ELF-1 (cell line): Measurements from ENCODE around the gene SH2B2.
A peak's percentile ranks its signal among the peaks of the same experiment; 100 is the strongest.
"Not testable (repeated sequence)": the region's sequence is repeated elsewhere in the genome, so short reads cannot be mapped to it uniquely, and the experiment has no call there.

ENCODE experiments used
- DNase-seq: peaks from one replicate; pipeline ENCODE4 v3.0.0-alpha.2; 2016; ENCODE audit warnings: low read depth, low spot score

Gene SH2B2

DNA sequence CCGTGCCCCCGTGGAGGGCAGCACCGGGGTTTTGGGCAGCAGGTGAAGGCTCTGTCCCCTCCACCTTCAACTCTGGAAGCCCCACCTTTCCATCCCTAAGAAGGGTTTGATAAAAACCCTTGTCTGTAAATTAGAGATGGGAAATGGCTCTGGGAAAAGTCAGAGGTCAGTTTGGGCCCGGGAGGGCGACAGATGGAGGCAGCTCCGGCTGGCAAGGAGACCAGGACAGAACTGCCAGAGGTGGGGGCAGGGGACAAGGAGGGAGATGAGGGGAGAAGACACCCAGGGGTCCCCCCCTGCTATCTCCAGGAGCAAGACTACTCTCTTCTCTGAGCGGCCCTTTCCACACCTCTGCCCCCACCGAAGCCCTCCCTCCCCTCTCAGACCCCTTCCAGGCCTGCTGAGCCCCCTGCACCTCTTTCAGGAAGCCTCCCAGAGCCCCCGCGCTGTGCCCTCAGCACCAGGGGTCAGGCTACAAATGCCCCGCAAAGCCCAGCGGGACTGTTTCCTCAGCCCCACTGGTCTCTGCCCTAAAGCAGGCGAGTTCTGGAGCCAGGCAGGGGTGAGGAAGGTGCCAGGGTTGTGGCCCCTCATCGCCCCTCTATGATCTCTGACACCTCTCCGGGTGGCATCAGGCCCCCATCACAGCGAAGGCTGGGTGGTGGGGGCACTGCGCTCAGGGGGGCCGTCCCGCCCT is 980 bp upstream of the SH2B2 start:
- no peak for DNase-seq

DNA sequence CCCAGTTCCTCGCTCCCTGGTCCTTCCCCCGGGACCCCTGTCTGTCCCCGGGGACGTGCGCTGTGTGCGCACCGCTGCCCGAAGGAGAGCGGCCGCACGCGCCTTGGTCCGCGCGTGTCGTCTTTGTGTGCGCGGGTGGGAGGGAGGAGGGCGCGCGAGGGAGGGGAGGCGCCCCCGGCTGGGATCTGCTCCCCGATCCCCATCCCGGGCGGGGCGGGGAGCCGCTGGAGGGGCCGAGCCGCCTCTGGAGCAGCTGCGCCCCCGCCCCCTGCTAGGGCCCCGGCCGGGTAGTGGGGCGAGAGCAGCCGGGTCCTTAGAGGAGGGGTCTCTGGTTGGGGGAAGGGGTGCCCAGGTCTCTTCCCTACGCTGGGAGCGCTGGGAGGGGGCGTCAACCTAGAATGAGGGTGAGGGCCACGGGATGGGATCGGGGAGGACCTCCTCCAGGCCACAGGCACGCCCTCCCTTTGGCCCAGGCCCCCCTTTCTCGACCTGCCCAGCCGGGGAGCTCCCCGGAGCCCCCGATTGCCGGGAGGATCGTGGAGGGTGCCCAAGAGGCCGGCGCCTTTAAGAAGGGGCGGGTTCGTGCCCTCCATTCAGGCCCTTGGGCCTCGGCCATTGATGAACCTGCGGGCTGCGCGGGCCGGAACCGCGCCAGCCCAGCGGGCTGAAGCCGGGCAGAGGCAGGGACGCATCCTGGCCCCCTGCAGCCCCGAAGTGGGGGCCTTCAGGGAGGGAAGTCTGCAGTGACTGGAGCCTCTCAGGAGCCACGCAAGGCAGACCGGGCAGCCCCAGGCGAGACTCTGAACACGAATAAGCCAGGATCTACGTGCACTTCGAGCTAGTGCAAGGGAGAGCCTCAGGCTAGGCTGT is 678 bp downstream of the SH2B2 start:
- no peak for DNase-seq

DNA sequence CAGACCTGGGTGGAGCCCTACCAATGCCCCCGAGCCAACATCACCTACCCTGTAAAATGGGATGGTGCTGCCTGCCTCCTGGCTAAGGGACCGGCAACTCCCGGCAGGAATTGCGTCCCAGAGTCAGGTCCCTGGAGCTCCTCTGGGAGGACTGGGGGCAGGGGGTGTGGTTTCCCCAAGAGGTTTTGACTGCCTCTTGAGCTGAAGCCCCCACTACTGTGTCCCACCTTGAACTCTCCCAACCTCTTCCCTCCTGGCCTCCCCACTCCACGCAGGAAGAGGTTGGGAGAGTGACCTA is 1.3 kb downstream of the SH2B2 start:
- DNase-seq, result peak; percentile 74

DNA sequence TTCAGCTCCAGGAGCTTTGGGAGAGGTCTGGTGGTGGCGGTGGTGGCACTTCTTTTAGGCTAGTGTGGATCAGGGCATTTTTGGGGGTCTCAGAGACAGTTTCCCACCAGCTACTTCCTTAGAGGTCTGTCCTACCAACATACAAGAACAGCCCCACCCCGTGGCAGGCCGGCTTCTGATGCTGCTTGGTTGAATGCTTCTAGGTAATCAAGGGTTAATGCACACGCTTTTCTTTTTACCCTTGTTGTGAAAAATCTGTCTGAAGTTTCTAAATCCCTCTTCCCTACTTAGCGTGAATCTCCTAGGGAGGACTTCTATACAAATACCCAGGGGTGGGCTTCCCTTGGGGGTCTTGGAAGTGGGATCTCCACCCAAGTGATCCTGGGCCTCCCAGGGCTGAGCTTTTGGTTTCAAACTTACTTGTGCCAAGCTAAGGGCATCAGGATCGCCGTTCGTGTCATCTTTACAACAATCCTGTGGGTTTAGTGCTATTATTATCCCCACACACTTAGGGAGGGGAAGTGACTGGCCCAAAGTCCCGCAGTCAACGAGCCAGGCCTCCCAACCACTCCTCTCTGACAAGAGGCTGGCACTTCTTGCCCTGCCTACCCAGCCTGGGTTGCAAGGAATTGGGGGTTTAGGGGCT is 1.7 kb downstream of the SH2B2 start:
- DNase-seq, result no peak

DNA sequence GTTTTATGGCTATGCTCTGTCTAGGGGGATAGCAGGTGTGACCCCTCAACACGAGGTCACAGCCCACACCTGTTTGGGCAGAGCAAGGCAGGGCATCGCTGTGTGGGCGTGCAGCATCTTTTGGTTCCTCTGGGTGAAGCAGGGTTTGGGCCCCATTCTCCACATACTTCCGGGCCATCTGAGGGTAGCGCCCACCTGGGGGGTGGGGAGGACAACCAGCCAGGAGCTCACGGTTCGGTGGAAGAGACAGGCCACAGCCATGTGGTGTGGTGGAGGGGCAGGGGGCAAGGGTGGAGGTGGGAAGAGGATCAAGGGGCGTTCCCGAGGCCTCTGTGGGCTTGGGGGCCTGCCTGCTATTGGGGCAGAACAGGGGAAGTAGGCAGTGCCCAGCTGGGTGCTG is 2.4 kb downstream of the SH2B2 start:
- no peak for DNase-seq

DNA sequence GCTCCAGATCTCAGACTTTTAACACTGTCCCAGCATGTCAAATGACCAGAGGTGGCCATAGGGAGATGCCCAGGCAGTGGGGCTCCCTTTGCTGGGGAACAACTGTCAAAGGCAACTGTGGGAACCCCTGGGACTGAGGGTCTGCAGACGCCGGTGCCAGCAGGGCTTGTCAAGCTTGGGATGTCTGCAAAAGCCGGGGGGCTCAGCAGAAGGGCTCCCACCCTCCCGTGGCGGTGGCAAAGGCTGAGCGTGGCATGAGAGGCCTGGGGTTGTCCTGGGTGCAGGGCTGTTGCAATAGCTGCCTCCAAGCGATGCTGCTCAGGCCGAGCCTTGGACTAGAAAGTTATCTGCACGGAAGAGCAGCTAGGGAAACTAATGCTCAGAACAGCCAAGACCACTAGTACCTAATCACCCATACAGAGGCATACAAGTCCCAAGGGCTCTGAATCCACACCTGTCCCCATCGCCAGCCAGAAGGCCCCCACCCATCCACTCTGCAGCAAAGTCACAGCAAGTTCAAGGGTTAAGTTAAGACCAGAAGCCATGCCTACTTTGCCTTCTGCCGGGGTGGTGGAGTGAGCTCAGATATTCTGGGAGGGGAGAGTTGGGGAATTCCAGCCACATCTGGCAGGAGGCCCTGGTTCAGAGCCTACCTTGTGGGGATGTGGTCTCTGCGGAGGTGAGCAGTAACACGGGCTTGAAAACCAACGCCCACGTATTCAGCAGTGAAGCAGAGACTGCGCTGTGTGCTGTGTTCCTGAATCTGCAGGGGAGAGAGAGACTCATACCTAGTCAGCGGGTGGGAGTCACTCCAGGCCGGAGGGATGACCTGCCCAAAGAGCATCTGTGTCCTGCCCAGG is 4.6 kb downstream of the SH2B2 start:
- no peak for DNase-seq

DNA sequence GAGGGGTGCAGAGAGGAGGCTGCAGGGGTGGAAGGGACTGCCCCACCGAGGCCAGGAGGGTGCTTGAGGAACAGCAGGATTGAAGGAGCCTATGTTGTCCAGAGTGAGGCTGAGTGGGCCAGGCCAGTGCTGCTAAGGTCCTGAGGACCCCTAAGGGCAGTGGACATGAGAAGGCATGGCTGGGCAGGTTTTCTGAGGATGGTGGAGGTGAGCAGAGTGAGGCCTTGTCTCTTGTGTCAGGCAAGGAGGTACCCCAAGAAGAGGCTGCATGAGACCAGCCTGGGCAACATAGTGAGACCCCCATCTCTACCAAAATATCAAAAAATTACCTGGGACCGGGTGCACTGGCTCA is 5.2 kb downstream of the SH2B2 start:
- no peak for DNase-seq

DNA sequence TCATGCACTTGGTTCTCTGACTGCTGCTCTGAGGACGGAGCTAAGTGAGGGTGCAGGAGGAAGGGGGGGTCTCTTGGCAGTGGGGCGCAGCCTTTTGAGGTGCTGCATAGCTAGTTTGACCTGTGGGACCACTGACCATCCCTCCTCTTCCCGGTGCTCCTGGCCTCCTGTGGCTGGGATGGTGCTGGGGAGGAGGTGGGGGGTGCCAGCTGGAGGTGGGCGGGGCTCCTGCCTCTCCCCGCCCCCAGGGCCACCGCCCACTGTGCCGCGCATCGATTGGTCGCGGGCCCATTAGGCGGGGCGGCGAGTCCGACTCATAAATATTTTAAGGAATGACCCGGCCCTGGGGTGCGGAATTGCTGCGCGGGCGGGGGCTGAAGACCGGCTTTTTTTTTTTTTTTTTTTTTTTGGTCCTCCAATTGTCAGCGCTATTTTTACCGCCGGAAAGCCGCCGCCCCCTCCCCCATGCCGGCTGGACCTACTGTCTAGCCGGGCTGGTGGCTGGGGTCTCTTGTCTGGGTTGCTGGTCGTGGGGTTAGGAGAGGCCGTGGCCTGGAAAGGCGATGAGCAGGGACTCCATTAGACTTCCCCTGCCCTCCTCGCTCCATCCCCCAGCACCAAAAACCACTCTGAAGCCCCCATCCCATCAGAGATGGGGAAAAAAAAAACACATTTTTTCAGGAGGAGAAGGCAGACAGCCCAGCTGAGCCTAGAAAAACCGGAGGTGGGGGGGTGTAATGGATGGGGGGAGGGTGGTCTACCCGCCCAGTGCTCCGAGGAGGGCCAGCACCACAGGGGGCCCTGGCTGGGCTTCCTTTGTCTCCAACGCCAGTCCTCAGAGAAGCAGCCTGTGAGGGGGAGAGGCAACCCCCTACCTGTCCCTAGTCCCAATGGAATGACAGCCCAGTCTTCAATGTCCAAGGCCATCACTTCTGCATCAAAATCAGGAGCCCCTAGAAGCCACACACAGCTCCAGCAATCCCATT is 6.4 kb downstream of the SH2B2 start:
- no peak for DNase-seq

DNA sequence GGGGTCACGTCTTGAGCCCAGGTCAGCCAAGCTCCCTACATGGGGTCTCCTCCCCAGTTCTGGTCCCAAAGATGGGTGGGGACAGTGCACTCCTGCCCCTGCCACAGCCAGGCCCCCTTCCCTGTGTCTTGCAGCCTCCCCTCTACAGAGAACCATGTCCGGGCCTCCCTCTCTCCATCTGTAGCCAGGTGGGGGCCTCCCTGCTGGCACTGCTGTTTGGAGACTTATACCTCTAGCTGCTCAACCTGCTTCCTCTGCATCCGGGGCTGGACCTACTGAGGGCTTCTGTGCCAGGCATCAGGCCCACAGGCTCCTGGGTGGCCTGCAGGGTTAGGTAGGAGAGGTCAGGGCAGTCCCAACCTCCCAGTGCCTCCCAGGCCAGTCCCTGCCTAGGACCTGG is 7.9 kb downstream of the SH2B2 start:
- no peak for DNase-seq

DNA sequence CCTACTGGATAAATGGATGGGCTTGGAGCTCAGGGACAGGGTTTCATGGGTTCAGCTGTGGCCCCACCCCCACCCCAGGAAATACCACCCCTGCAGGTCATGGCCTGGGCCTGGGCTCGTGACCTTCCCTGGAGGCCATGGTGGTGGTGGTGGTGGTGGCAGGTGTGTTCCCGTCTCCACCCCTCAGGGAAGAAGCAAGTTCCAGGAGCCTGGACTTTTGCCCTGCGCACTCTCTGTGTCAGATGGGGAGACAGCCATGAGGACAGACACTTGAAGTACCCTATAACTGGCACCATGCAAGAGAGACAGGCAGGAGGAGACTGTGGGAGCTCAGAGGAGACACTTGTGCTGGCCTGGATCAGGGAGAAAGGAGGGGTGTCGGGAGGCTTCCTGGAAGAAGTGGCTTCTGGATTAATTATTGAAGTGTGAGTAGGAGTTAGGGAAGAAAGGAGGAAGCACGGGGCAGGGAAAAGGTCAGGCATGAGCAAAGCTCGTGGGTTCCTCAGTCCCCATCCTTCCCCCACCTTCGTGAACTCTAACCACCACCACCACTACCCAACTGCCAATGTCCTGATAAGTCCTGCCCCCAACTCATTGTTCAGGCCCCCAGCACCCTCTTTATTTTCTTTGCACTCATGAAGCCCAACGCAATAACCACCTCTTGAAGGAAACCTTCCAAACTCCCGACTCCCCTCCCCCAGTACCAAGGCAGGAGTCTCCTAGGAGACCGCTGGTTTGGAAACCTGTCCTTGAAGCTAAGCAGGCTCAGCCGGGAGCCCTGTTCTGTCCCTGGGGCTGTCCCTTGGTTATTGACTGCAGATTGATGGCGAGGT is 8.9 kb downstream of the SH2B2 start:
- peak; percentile 84 for DNase-seq

DNA sequence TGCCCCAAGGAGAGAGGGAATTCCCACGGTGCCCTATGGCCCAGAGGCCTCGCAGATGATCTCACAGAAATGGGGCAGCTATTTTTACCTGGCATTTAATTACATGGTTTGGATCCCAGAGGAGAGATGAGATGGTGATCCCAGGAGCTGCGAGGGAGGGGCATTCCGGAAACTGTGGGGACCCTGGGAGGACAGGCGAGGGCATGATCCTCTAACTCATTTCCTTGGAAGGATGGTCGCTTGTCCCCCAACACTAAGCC is 9.4 kb downstream of the SH2B2 start:
- no peak for DNase-seq

DNA sequence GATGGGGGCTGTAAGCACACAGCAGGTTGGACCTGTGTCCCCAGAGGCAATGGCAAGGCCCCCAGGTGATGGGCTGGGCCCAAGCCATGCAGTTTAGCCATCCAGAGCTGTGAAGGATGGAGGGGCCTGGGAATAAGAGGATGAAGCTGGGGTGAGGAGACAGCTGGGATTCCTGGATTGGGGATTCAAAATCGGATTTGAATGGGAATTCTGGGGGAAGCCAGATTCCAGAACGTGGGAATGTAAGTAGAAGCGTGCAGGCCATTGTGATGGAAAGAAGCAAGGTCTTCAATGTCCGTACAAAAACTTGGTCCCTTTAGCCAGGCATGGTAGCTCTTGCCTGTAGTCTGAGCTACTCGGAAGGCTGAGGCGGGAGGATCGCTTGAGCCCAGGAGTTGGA is 9.8 kb downstream of the SH2B2 start:
- DNase-seq, result peak; percentile 24

DNA sequence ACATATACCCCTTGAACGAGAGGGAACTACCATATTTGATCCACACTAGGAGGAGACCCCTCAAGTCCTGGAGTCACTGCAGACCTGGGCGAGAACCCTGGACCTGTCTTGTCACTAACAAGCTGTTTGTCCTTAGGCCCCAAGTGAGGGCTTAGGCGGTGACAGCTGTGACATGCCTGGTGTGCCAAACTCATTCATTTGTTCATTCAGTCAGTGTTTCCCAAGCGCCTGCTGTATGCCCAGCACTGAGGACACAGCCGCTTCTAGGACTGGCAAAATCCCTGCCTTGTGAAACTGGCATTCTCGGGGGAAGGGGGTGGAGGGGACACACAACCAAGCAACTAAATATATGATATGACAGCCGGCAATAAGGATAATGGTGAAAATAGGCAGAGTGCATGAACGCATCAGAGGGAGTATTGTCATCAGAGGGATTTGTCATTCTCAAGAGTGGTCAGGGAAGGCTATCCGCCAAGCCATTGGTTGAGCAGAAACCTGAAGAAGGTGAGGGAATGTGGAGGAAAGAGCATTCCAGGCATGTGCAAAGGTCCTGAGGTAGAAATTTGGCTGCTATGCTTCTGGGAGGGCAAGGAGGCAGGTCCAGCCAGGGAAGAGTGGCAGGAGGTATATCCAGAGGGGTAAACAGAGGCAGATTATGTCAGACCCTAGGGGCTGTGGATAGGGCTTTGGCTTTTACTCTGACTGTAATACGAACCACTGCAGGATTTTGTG is 11.0 kb downstream of the SH2B2 start:
- no peak for DNase-seq

DNA sequence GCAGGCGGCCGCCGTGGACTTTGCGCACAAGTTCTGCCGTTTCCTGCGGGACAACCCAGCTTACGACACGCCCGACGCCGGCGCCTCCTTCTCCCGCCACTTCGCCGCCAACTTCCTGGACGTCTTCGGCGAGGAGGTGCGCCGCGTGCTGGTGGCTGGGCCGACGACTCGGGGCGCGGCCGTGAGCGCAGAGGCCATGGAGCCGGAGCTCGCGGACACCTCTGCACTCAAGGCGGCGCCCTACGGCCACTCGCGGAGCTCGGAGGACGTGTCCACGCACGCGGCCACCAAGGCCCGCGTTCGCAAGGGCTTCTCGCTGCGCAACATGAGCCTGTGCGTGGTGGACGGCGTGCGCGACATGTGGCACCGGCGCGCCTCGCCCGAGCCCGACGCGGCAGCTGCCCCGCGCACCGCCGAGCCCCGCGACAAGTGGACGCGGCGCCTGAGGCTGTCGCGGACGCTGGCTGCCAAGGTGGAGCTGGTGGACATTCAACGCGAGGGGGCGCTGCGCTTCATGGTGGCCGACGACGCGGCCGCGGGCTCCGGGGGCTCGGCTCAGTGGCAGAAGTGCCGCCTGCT is 14.1 kb downstream of the SH2B2 start:
- peak; percentile 80 for DNase-seq

DNA sequence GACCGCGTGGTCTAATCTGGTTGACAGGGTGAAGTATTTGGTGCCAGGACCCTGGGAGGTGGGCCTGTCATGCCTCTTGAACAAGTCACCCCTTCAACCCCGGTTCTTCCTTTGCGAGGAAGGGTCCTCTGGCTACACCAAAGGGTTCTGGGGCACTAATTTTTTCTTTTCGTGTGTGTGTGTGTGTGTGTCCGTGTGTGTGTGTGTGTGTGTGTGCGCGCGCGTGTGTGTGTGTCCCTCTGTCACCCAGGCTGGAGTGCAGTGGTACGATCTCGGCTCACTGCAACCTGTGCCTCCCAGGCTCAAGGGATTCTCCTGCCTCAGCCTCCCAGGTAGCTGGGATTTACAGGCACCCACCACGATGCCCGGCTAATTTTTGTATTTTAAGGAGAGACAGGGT is 14.7 kb downstream of the SH2B2 start:
- DNase-seq, result not testable (repeated sequence)

DNA sequence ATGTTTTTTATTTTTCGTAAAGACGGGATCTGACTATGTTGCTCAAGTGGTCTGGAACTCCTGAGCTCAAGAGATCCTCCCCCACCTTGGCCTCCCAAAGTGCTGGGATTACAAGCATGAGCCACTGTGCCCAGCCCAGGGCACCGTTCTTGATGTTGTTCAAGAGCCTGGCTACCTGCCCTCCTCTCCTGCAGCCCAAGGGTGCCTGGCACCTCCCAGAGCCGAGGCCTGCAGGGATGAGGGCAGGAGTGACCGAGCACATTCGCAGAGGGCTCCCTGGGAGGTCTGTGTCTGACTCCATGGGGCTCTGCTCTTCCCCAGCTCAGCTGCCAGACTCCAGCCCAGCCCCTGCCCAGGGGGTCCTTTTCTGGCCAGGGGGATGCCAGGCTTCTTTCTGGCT is 15.4 kb downstream of the SH2B2 start:
- no peak for DNase-seq

DNA sequence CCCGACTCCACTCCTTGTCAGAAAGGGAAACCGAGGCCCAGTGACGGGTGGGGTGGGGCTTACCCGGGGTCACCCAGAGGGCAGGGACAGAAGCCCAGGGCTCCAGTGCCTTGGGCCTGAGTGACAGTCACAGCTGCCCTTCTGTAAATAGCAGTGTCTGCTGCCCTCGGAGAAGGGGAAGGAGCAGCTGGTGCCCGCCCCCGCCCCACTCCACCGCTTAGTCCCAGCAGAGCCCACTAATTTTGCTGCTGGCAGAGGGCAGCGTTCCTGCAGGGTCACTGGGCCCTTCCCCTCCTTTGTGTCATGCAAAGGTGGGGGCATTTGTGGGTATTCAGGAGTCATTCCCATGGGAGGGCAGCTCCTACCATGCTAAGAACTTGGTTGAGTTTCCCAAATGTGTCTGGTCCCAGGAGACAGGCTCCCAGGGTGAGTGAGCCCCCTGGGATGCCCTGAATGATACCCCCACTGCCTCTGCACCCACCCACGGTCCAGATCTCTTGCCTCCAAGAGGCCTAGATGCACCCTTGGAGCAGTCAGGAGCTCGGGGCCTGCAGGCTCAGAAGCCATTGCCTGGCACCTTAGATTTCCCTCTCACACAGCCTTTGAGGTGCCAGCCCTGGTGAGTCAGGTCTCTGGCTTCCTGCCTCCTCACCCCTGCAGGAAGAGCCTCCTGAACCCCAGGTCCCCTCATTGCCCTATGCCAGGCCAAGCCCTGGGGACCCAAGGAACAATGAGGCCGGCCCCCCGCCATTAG is 17.2 kb downstream of the SH2B2 start:
- no peak for DNase-seq

DNA sequence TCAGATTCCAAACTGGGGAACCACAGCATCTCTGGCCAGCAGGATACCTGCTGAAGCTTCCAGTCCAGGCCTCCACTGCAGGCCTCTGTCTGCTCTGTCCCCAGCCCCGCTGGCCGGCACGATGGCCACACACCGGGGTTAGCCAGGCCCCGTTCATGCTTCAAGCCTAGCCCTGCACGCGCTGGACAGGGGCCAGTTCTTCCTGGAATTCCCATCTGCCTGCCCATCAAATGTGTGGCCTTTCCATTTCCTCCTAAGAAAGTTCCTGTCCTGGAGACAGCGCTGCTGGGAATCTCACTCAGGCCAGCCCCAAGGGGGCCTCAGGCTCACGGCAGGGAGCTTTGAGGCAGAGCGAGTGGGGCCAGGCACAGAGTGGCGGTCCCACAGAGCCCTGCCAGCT is 18.0 kb downstream of the SH2B2 start:
- peak; percentile 74 for DNase-seq
